Heart left ventricle (tissue), 13 donors: Measurements from ENCODE around the gene MLST8.

Source experiments
- CTCF ChIP-seq, 12 donors: fragments of 200-600 bp; sonication (generic) in 4 of 12; IDR thresholded peaks; one replicate each; pipeline versions ENCODE4 v1.5.0 to v1.8.0; 2018 to 2022; ENCODE audit warnings: antibody characterized with exemption in 12 of 12, mild to moderate bottlenecking in 5 of 12
- POLR2A ChIP-seq, 2 donors: fragments of 450-650 bp; IDR thresholded peaks; one replicate each; pipeline ENCODE4 v1.6.1; 2017; ENCODE audit warnings: antibody characterized with exemption in 2 of 2, mild to moderate bottlenecking in 2 of 2, moderate library complexity in 2 of 2
- donor health status: ischemic (EF 13 %, LVEDD 7.1; RV severe dilation, severe dysfunction).
- donor health status: DM: no; HTN: yes; CAD: no.
- donor health status: DM: no; HTN: no; CAD: no.
- donor health status: ischemic (EF 25% LVEDD 6.9; RV normal size, moderate dysfunction).
- donor health status: ischemic (EF 25% LVEDD 5.7; RV mildly dilated, moderate dysfunction).
- donor health status: ischemic (EF 35%, LVEDD 5.7; RV mildly dilated, moderate dysfunction).
- donor health status: nonischemic (EF 11% LVEDD 7.7; RV severe dilation, severe dysfunction).
- donor health status: DM: yes; HTN: yes; CAD: no.
- donor health status: PGD.
- donor health status: ischemic (EF 29% LVEDD 5.4; RV normal size, mild dysfunction).
- donor health status: nonischemic (EF 23%, LVEDD 6.1; RV moderate dilation, normal function).

- TF ChIP-seq CTCF (IDR thresholded peaks at IDR 0.05) (no peak), POLR2A (IDR thresholded peaks at IDR 0.05) (no peak)
Measured at GRCh38 chr16:2170587-2171435, 34.4 kb upstream of the MLST8 start.
